Adrenal gland (tissue), 5 donors: ENCODE data around the gene ACAA2.

Source experiments
- CTCF ChIP-seq, 6 experiments: fragments of 450-650 bp in 4 of 6; fragments of 200-600 bp in 2 of 6; sonication (generic) in 1 of 6; IDR thresholded peaks; 1 replicate in 5 of 6; 2 replicates in 1 of 6; pipeline versions ENCODE4 v1.5.1 to v1.8.0; 2016 to 2021; ENCODE audit warnings: antibody characterized with exemption in 6 of 6, mild to moderate bottlenecking in 2 of 6, moderate library complexity in 1 of 6
- POLR2A ChIP-seq, 2 donors: fragments of 450-650 bp; IDR thresholded peaks; one replicate each; pipeline ENCODE4 v1.6.1; 2017; ENCODE audit warnings: antibody characterized with exemption in 2 of 2, mild to moderate bottlenecking in 2 of 2, moderate library complexity in 1 of 2
- donor health status: DM: no; HTN: no; CAD: no.

GRCh38 chr18:49859021-49859359 is 45.7 kb upstream of the ACAA2 start:
- TF ChIP-seq CTCF (IDR thresholded peaks at IDR 0.05) (peak in 1 of 6 experiments; percentile 16), POLR2A (IDR thresholded peaks at IDR 0.05) (no peak)
